ENCODE results near the gene HES5.
A peak's percentile ranks its signal among the peaks of the same experiment; 100 is the strongest.

The HES5 gene

GRCh38 chr1:2528966-2529783, 888 bp downstream of the HES5 start:
- peak; percentile 65 for DNase-seq

- DNase-seq: no peak
Observed at GRCh38 chr1:2528611-2528965, 1.5 kb downstream of the HES5 start.

GRCh38 chr1:2528016-2528415, 2.0 kb downstream of the HES5 start:
- no peak for DNase-seq

- DNase-seq: no peak
Observed at GRCh38 chr1:2527556-2527860, 2.6 kb downstream of the HES5 start.

GRCh38 chr1:2526824-2527555, 3.1 kb downstream of the HES5 start:
- peak; percentile 46 for DNase-seq

GRCh38 chr1:2525920-2526823, 3.9 kb downstream of the HES5 start, which contains the start of gene PANK4:
Gene PANK4 (minus strand): TSS chr1:2526596. CDS start chr1:2526587, 9 bp downstream.
- DNase-seq: peak; percentile 92

GRCh38 chr1:2525572-2525919, 4.5 kb downstream of the HES5 start:
- DNase-seq: no peak

GRCh38 chr1:2523891-2524609, 6.0 kb downstream of the HES5 start:
- peak; percentile 74 for DNase-seq

GRCh38 chr1:2523191-2523890, 6.7 kb downstream of the HES5 start:
- DNase-seq: peak; percentile 32

GRCh38 chr1:2522230-2522629, 7.8 kb downstream of the HES5 start:
- DNase-seq: no peak

- DNase-seq: no peak
Observed at GRCh38 chr1:2520806-2521205, 9.3 kb downstream of the HES5 start.

- no peak for DNase-seq
Observed at GRCh38 chr1:2520206-2520605, 9.9 kb downstream of the HES5 start.

GRCh38 chr1:2519729-2520128, 10.3 kb downstream of the HES5 start:
- no peak for DNase-seq

- DNase-seq: no peak
Observed at GRCh38 chr1:2519029-2519685, 10.9 kb downstream of the HES5 start.

GRCh38 chr1:2518528-2518927, 11.5 kb downstream of the HES5 start:
- no peak for DNase-seq

GRCh38 chr1:2517966-2518365, 12.1 kb downstream of the HES5 start:
- no peak for DNase-seq

- DNase-seq: no peak
Observed at GRCh38 chr1:2516946-2517345, 13.1 kb downstream of the HES5 start.

- no peak for DNase-seq
Observed at GRCh38 chr1:2516124-2516523, 13.9 kb downstream of the HES5 start.

GRCh38 chr1:2515763-2516080, 14.3 kb downstream of the HES5 start:
- no peak for DNase-seq

- DNase-seq: no peak
Observed at GRCh38 chr1:2514863-2515762, 14.9 kb downstream of the HES5 start.

Data from CD4-positive, alpha-beta T cell treated with Interleukin-6 for 4 hours (primary cell).